IPS-18c (cell line): ENCODE data around the gene MNT.

Experiments used
- H3K4me3 ChIP-seq: 2 replicates; pipeline ENCODE4 v1.7.0; 2013; ENCODE audit warnings: low read depth, mild to moderate bottlenecking, low read length, moderate library complexity; ENCODE audit not compliant: insufficient read depth
- H3K9me3 ChIP-seq: one replicate; pipeline ENCODE4 v1.6.1; 2013; ENCODE audit warnings: mild to moderate bottlenecking, low read length, moderate library complexity; ENCODE audit not compliant: control insufficient read depth, insufficient read depth

MNT gene

DNA sequence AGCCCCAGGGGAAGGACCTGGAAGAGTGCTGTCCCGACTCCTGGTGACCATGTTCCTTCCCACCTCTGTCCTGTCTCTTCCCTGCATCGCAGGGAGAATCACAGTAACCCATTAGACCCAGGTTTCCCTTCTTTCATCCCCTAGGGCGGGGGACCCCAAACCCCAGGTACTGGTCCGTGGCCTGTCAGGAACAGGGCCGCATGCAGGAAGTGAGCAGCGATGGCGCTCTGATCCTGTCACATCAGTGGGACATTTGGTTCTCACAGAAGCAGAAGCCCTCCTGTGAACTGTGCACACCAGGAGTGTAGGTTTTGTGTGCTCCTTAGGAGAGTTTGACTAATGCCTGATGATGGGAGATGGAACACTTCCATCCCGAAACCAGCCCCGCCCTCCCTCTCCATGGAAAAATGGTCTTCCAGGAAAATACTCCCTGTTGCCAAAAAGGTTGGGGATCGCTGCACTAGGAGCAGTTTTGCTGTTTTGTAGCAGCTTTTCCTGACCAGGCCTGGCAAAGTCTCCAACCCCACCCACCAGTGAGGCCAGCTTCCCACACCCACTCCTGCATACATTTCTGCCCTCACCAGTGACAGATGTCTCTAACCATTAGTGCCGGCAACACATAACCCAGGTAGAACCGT lies 10.5 kb downstream of the MNT start:
- H3K9me3 ChIP-seq, result no peaks in the 10 kb centered on the region
- H3K4me3 ChIP-seq, result no peak overlapping the region

GRCh38 chr17:2388683-2389055 lies 12.2 kb downstream of the MNT start:
- no peaks in the 10 kb centered on the region for H3K9me3 ChIP-seq

DNA sequence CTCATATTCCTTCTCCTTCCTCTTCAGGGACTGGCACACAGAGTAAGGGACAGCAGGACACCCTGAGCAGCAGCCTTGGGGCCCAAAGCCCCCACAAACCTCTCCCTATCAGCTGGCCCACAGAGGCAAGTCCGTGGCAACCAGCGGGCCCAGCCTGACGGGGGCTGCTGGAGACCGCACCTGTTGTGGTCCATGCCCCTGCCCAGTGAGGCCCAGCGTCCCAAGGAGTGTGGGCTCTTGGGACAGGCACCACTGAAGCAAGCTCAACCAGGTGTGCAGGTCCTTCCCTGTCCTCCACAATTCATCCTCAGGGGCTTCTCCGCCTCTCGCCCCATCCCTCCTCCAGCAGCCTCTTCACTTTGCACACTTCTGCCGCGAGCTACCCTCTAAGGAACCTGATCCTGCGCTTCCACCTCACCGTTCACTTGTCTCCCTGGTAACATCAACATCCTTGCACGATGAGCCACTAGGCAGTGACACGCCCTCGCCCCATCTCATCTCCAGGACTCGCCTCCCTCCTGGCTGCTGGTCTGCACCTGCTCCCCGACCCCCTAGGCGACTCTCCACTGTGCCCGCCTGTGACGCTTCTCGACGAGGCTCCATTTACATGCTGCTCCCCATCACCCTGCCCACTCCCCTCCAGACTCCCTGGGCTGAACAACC lies 12.7 kb downstream of the MNT start:
- no peak overlapping the region for H3K4me3 ChIP-seq

More at GRCh38 chr17:2388683-2389055, 12.2 kb downstream of the MNT start:
- H3K4me3 ChIP-seq, result no peak overlapping the region

DNA sequence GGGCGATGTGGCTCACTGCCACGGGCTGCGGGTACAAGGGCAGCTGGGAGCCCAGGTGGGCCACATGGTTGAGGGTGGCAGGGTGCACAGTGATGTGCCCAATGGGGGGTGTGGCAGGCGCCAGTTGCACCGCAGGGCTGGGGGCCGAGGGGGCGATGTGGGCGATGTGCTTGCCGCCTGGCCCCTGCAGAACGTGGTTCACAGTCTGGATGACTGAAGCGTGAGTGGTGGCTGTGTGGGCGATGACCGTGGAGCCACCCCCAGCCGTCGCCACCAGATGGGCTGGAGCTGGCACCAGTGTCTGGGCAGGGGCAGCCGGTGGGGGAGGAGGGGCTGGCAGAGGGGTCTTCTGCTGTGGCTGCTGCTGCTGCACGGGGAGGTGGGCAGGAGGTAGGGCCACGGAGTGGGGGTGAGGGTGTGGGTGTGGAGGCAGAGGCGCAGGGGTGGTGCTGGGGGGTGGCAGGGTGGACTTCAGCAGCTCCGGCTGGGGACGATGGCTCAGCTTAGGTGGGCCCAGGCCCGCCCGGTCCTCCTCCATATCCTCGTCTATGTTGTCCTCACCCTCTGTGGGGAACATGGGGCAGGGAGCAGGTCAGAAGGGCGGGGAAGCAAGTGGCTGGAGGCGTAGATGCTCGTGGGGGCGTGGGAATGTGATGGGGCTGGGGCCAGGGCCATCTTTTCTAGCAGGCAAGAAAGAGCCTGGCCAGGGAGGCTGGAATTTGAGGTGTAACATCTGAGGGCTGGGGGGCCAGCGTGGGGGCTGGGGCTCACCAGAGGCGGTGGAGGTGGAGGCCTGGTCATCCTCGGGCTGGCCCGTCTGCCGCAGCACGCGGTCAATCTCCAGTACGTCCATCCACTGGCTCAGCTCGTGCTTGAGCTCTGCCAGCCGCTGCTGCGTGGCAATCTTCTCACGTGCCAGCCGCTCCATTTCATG lies 13.5 kb downstream of the MNT start:
- Histone ChIP-seq H3K4me3 (no peak overlapping the region), H3K9me3 (no peaks in the 10 kb centered on the region)

More for the DNA sequence above, 12.7 kb downstream of the MNT start:
- H3K9me3 ChIP-seq, result no peaks in the 10 kb centered on the region

DNA sequence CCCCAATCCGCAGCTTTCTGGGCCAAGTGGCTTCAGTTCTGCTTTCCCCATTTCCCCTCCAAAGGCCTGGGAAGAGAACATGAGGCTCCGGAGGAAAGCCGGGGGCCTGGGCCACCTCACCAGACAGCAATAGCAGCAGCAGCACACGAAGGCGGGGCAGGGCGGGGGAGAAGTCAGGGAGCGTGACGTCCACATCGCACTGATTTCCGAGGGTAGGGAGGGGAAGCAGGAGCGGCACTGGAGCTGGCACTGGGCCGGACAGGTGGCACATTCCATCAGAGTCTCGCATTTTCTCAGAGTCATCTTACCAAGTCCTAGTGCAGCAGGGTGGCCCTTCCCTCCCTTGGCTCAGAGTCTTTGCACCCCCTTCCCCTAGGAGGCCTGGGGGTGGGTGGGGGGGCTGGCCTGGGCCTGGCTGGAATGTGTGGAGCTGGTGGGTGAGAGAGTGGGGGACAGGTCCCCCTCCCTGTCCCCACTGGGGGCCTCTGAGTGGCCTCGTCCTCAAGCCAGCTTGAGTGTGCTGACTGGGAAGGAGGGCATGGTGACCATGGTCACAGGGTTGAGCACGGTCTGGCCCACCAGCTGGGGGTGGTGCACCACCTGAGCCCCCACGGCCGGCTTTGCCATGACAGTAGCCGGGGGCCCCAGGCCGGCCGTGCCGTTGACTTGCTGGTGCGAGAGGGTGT lies 14.3 kb downstream of the MNT start:
- no peak overlapping the region for H3K4me3 ChIP-seq
- no peaks in the 10 kb centered on the region for H3K9me3 ChIP-seq

GRCh38 chr17:2385240-2386210 lies 15.3 kb downstream of the MNT start:
- Histone ChIP-seq H3K9me3 (no peaks in the 10 kb centered on the region), H3K4me3 (no peak overlapping the region)

DNA sequence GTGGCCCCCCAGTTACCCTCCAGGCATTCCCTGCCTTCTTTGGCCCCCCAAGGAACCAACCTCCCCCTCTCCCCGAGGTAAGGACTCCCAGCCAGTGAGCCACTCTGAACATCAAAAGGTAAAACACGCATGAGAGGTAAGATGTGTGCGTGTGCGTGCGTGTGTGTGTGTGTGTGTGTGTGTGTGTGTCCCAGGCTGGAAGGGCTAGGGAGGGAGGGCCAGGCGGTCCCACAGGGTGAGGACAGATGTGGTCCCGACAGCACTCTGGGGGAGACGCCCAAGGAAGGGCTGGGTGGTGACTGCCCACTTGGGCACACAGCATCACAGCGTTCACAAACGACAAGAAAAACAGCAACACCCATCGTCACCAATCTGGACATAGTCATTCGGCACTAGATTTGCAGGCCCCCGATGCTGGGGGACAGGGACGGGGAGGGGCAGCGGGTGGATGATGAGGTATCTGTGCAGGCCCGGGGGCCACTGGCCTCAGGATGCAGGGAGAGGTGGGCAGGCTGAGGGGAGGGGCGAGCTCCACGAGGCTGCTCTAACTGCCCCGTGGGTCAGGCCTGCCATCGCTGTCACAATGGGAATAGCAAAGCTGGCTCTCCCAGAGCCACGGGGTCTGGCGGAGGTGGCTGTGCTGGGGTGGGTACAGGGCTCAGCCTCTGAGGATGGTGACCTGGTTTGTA lies 16.3 kb downstream of the MNT start:
- H3K9me3 ChIP-seq, result no peaks in the 10 kb centered on the region
- no peak overlapping the region for H3K4me3 ChIP-seq

DNA sequence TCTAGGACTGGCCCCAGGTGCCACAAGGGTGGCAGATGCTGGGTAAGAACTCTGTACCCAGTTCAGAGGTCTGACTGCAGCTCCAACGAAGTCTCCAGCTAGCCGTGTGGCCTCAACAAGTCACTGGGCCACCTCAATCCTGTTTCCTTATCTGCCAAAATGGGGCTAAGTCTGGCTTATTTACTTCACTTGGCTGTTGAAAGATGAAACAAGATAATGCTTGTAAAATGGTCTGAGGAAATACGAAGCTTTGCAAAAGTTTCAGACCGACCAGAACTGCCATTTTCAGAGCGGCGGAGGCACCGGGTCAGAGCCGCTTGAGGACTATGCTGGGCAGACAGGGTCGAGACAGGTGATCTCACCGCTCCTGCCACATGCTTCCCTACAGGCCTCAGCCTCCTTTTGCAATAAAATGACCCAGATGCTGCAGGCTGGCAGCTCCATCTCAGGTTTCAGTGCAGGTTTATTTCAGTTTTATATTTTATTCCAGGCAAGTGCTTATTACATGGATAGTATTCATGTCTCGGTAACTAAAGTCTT lies 17.2 kb downstream of the MNT start:
- no peak overlapping the region for H3K4me3 ChIP-seq

GRCh38 chr17:2380950-2381649 lies 19.8 kb downstream of the MNT start:
- no peak overlapping the region for H3K4me3 ChIP-seq
- H3K9me3 ChIP-seq, result no peaks in the 10 kb centered on the region

More for the DNA sequence above, 17.2 kb downstream of the MNT start:
- no peaks in the 10 kb centered on the region for H3K9me3 ChIP-seq

DNA sequence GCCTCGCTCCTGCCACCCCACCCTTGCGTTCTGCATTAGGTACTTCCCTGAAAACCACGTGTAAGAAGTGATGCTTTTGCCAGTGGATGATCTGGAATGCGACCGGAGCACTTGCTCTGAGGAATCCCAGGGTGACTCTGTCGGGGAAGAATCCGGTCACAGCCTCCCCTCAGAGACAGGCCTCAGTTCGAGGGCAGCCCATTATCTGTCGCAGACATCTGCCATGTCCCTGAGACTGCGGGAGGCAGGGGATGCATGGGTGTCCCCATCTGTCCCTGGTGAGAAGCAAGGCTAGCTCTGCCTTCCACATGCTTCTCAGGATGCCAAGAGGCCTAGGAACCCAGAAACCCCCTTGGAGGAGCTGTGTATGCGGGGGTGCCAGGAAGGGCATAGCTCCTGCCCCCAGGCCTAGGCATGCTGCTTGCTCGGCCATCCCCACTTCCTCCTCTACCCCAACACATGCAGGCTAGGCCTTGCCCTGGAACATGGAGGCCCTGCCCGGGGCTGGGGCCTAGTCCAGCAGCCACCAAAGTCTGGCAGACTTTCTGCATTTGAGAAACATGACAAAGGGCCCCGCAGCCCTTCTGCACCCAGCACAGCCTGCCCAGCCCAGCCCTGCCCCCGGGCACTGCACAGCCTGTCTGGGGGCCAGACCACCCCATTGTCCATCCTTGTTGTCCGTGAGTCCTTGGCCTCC lies 20.5 kb downstream of the MNT start:
- no peak overlapping the region for H3K4me3 ChIP-seq
- H3K9me3 ChIP-seq, result no peaks in the 10 kb centered on the region

- H3K4me3 ChIP-seq, result no peak overlapping the region
- no peaks in the 10 kb centered on the region for H3K9me3 ChIP-seq
Observed at GRCh38 chr17:2379489-2380225, 21.2 kb downstream of the MNT start.

DNA sequence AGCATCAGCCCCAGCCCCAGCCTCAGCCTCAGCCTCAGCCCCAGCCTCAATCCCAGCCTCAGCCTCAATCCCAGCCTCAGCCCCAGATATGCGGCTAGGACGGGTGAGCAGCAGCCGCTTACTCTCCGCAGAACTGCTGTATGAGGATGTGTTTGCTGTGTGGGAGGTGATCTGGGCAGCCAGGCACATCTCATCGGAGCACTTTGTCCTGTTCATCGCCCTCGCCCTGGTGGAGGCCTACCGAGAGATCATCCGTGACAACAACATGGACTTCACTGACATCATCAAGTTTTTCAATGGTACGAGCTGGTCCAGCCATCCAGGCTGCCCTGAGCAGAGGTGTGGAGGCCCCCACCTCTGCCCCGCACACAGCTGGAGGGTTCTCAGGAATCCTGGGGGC lies 22.0 kb downstream of the MNT start:
- Histone ChIP-seq H3K4me3 (no peak overlapping the region), H3K9me3 (no peaks in the 10 kb centered on the region)

GRCh38 chr17:2377659-2378058 lies 23.2 kb downstream of the MNT start:
- H3K4me3 ChIP-seq, result no peak overlapping the region

DNA sequence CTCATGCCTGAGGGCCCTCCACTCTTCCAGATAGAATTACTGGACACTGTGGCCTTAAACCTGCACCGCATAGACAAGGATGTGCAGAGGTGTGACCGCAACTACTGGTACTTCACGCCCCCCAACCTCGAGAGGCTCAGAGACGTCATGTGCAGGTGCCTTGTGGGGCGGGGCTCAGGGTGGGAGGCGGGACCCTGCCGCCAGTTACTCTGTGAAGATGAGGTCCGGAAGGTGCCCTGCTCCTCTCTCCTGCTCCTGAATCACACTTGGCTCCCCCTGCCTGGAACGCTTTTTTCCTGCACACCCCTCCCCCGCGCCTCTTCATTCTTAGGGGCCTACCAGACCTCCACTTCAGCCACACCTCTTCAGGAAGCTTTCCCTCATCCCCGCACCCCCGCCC lies 24.8 kb downstream of the MNT start:
- H3K9me3 ChIP-seq, result no peaks in the 10 kb centered on the region
- no peak overlapping the region for H3K4me3 ChIP-seq

More at GRCh38 chr17:2377659-2378058, 23.2 kb downstream of the MNT start:
- no peaks in the 10 kb centered on the region for H3K9me3 ChIP-seq
